H9 (cell line): ENCODE data around the gene KLHL33. TPM values are rescaled to one million over a fixed set of nuclear protein-coding genes. Genes with fewer than 3 reads are reported as not detected.

Experiments
- DNase-seq: peaks from one replicate; pipeline ENCODE4 v3.0.0-alpha.2; 2017
- H2AFZ ChIP-seq: one replicate; pipeline ENCODE4 v1.6.1; 2013; ENCODE audit warnings: mild to moderate bottlenecking, low read length, control low read depth, moderate library complexity
- H2AK5ac ChIP-seq: 2 replicates; pipeline ENCODE4 v1.6.1; 2013; ENCODE audit warnings: low read length, control low read depth, mixed read lengths; ENCODE audit not compliant: insufficient read length
- H2BK120ac ChIP-seq: one replicate; pipeline ENCODE4 v1.6.1; 2013; ENCODE audit warnings: low read depth, mild to moderate bottlenecking, low read length, control low read depth, inconsistent platforms; ENCODE audit not compliant: poor library complexity, severe bottlenecking
- H2BK12ac ChIP-seq: 2 replicates; pipeline ENCODE4 v1.6.1; 2013; ENCODE audit warnings: low read length, control low read depth, mixed read lengths, low read depth; ENCODE audit not compliant: insufficient read length
- H2BK15ac ChIP-seq: 2 replicates; pipeline ENCODE4 v1.6.1; 2013; ENCODE audit warnings: low read depth, low read length, control low read depth
- H2BK20ac ChIP-seq: one replicate; pipeline ENCODE4 v1.6.1; 2013; ENCODE audit warnings: low read depth, mild to moderate bottlenecking, low read length, control low read depth, inconsistent platforms; ENCODE audit not compliant: poor library complexity, severe bottlenecking
- H2BK5ac ChIP-seq: 2 replicates; pipeline ENCODE4 v1.6.1; 2013; ENCODE audit warnings: low read length, control low read depth, mixed read lengths; ENCODE audit not compliant: insufficient read length
- H3K14ac ChIP-seq: 2 replicates; pipeline ENCODE4 v1.6.1; 2013; ENCODE audit warnings: low read length, control low read depth; ENCODE audit not compliant: insufficient read depth
- H3K18ac ChIP-seq: 2 replicates; pipeline ENCODE4 v1.6.1; 2013; ENCODE audit warnings: low read depth, mild to moderate bottlenecking, mixed read lengths, low read length, control low read depth; ENCODE audit not compliant: insufficient read length
- H3K23ac ChIP-seq: 2 replicates; pipeline ENCODE4 v1.6.1; 2013; ENCODE audit warnings: low read length, control low read depth, mixed read lengths, low read depth; ENCODE audit not compliant: insufficient read length
- H3K23me2 ChIP-seq: 2 replicates; pipeline ENCODE4 v1.6.1; 2013; ENCODE audit warnings: low read depth, mild to moderate bottlenecking, mixed read lengths, low read length, control low read depth; ENCODE audit not compliant: insufficient read length, poor library complexity, severe bottlenecking
- H3K27ac ChIP-seq: 2 replicates; pipeline ENCODE4 v1.5.1; 2013; ENCODE audit warnings: low read length, control low read depth, mixed read lengths, low read depth; ENCODE audit not compliant: insufficient read length
- H3K27me3 ChIP-seq: 2 replicates; pipeline ENCODE4 v1.6.1; 2013; ENCODE audit warnings: low read length, control low read depth, inconsistent platforms; ENCODE audit not compliant: insufficient read depth
- H3K4ac ChIP-seq: 2 replicates; pipeline ENCODE4 v1.6.1; 2013; ENCODE audit warnings: low read depth, mild to moderate bottlenecking, control low read depth, inconsistent platforms, low read length, moderate library complexity
- H3K4me1 ChIP-seq: 2 replicates; pipeline ENCODE4 v1.6.1; 2013; ENCODE audit warnings: low read length, control low read depth, inconsistent platforms; ENCODE audit not compliant: insufficient read depth
- H3K4me2 ChIP-seq: 2 replicates; pipeline ENCODE4 v1.6.1; 2013; ENCODE audit warnings: low read length, control low read depth, mixed read lengths; ENCODE audit not compliant: insufficient read length, insufficient read depth
- H3K56ac ChIP-seq: 2 replicates; pipeline ENCODE4 v1.6.1; 2013; ENCODE audit warnings: low read depth, mild to moderate bottlenecking, mixed read lengths, low read length, control low read depth; ENCODE audit not compliant: insufficient read length
- H3K79me1 ChIP-seq: 2 replicates; pipeline ENCODE4 v1.6.1; 2013; ENCODE audit warnings: low read depth, mild to moderate bottlenecking, moderate library complexity, low read length, control low read depth, inconsistent platforms; ENCODE audit not compliant: insufficient read depth, poor library complexity, severe bottlenecking
- H3K79me2 ChIP-seq: 2 replicates; pipeline ENCODE4 v1.6.1; 2013; ENCODE audit warnings: low read length, control low read depth, inconsistent platforms; ENCODE audit not compliant: insufficient read depth
- H3K9ac ChIP-seq: 2 replicates; pipeline ENCODE4 v1.6.1; 2013; ENCODE audit warnings: low read length, control low read depth, mixed read lengths; ENCODE audit not compliant: insufficient read length; ENCODE audit errors: extremely low read depth
- H3K9me3 ChIP-seq: one replicate; pipeline ENCODE4 v1.6.1; 2013; ENCODE audit warnings: low read depth, low read length, inconsistent platforms; ENCODE audit not compliant: control insufficient read depth
- H3T11ph ChIP-seq: one replicate; pipeline ENCODE4 v1.6.1; 2013; ENCODE audit warnings: mild to moderate bottlenecking, low read length, control low read depth, inconsistent platforms
- H4K20me1 ChIP-seq: one replicate; pipeline ENCODE4 v1.6.1; 2013; ENCODE audit not compliant: control insufficient read depth, insufficient read length, insufficient read depth
- H4K5ac ChIP-seq: 2 replicates; pipeline ENCODE4 v1.6.1; 2013; ENCODE audit warnings: low read depth, mild to moderate bottlenecking, mixed read lengths, low read length, control low read depth; ENCODE audit not compliant: insufficient read length
- H4K8ac ChIP-seq: replicated peaks from 2 replicates; pipeline ENCODE4 v1.6.1; 2013; ENCODE audit warnings: low read length, control low read depth, mixed read lengths, low read depth; ENCODE audit not compliant: insufficient read length
- H4K91ac ChIP-seq: 2 replicates; pipeline ENCODE4 v1.6.1; 2013; ENCODE audit warnings: low read depth, mild to moderate bottlenecking, moderate library complexity, mixed read lengths, low read length, control low read depth; ENCODE audit not compliant: insufficient read length
- H3K27ac Mint-ChIP-seq, 3 experiments: 2 replicates in 2 of 3; 3 replicates in 1 of 3; pipeline ENCODE4 v1.8.0; 2020 to 2021; ENCODE audit warnings: mixed read lengths in 3 of 3, mild to moderate bottlenecking in 1 of 3, moderate library complexity in 1 of 3
- H3K27me3 Mint-ChIP-seq: 2 replicates; pipeline ENCODE4 v1.8.0; 2021; ENCODE audit warnings: low read depth, mild to moderate bottlenecking, moderate library complexity, mixed read lengths
- H3K36me3 Mint-ChIP-seq, 3 experiments: 2 replicates in 2 of 3; 3 replicates in 1 of 3; pipeline ENCODE4 v1.8.0; 2020 to 2021; ENCODE audit warnings: low read depth in 3 of 3, mixed read lengths in 3 of 3; ENCODE audit not compliant: insufficient read depth in 1 of 3
- H3K4me1 Mint-ChIP-seq, 2 experiments: 2 replicates each; pipeline ENCODE4 v1.8.0; 2020; ENCODE audit warnings: mixed read lengths in 2 of 2
- H3K4me3 Mint-ChIP-seq, 2 experiments: 2 replicates in 1 of 2; 3 replicates in 1 of 2; pipeline ENCODE4 v1.8.0; 2020 to 2021; ENCODE audit warnings: mild to moderate bottlenecking in 2 of 2, mixed read lengths in 2 of 2, moderate library complexity in 1 of 2
- H3K9me3 Mint-ChIP-seq, 2 experiments: 2 replicates in 1 of 2; 3 replicates in 1 of 2; pipeline ENCODE4 v1.8.0; 2020; ENCODE audit warnings: mild to moderate bottlenecking in 2 of 2, mixed read lengths in 2 of 2, moderate library complexity in 1 of 2
- CTCF ChIP-seq: fragments of 200-600 bp; sonication (generic); conservative IDR thresholded peaks from 3 replicates; pipeline ENCODE4 v1.8.0; 2021; ENCODE audit warnings: antibody characterized with exemption, mild to moderate bottlenecking
- WGBS: extraction: QIAGEN DNeasy Blood & Tissue Kit; methylation state at CpG from one replicate; pipeline ENCODE4 v1.1.7; 2013; ENCODE audit warnings: missing lambda C conversion rate, low lambda C conversion rate, mixed read lengths; ENCODE audit not compliant: insufficient read length; ENCODE audit errors: extremely low coverage; 5-methylcytosine and 5-hydroxymethylcytosine counted together
- total RNA-seq: library from RNA; stranded (reverse); gene quantifications from 2 replicates; pipeline ENCODE4 v1.2.1, GENCODE V29; 2021

Gene KLHL33
- total RNA-seq, 1 experiment from 2014 or later = 0.04 TPM

DNA sequence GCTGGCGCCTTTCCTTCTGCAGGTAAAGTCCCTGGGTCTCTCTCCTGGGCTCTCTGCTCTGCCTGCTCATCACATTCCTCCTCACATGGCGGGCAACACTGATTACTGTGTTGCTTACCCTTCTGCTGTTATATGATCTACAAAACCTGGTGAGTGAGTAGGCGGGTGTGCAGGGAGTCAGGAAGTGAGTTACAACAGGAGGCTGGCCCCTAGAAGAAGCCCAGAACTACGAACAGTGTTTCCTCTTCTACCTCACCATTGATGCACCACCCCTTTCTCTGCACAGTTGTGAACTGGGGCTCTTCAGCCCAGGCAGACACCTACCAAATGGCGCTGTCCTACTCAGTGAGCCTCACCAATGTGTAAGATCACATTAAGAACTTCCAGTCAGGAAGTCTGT is 4.9 kb upstream of the KLHL33 start:
- H4K5ac ChIP-seq = no peak overlapping the region
- Mint-ChIP-seq H3K36me3 (peaks cover 6 to 7% (median 6%) of the 10 kb centered on the region in 3 experiments; a peak in 3 of 7 replicates), H3K27ac (peak overlapping the region in 1 of 3 experiments; percentile 53; a peak in 1 of 7 replicates), H3K4me1 (peaks cover 13 to 16% of the 10 kb centered on the region in 2 experiments), H3K27me3 (0 out of 2 replicates have a peak, but pooled peaks cover 1% of the 10 kb centered on the region), H3K9me3 (peaks cover 0 to 4% of the 10 kb centered on the region in 2 experiments; a peak in 2 of 5 replicates), H3K4me3 (no peak overlapping the region)
- H3K23ac ChIP-seq = no peak overlapping the region
- no CpG with 5 or more reads among the region's 5 CpGs for WGBS
- no peaks in the 10 kb centered on the region for H3K27me3 ChIP-seq
- H3K4me2 ChIP-seq = no peak overlapping the region
- no peaks in the 10 kb centered on the region for H3K9me3 ChIP-seq
- no peak overlapping the region for H3K9ac ChIP-seq
- no peak overlapping the region for H3K14ac ChIP-seq
- DNase-seq = no peak
- no peak overlapping the region for H3K18ac ChIP-seq
- no peaks in the 10 kb centered on the region for H4K20me1 ChIP-seq
- no peak; the same call in 2 of the 3 replicates for TF ChIP-seq CTCF
- no peaks in the 10 kb centered on the region for H3K79me1 ChIP-seq
- no peak overlapping the region for H2BK120ac ChIP-seq
- H2AFZ ChIP-seq = no peak overlapping the region
- no peaks in the 10 kb centered on the region for H3K23me2 ChIP-seq
- no peak overlapping the region for H3K4ac ChIP-seq
- H2BK5ac ChIP-seq = no peak overlapping the region
- H2BK12ac ChIP-seq = no peak overlapping the region
- H2BK15ac ChIP-seq = no peak overlapping the region
- H2AK5ac ChIP-seq = no peak overlapping the region
- no peak overlapping the region for H4K91ac ChIP-seq
- no peak overlapping the region for H3K27ac ChIP-seq
- H3T11ph ChIP-seq = no peak overlapping the region
- no peaks in the 10 kb centered on the region for H3K4me1 ChIP-seq
- no peak overlapping the region for H2BK20ac ChIP-seq
- no peak overlapping the region for H4K8ac ChIP-seq
- no peaks in the 10 kb centered on the region; the same call in 1 of the 2 replicates for H3K79me2 ChIP-seq
- H3K56ac ChIP-seq = no peak overlapping the region
